Astrocyte of the spinal cord (primary cell): Measurements from ENCODE around the gene HTN3.
"Not testable (repeated sequence)": the region's sequence is repeated elsewhere in the genome, so short reads cannot be mapped to it uniquely, and the experiment has no call there.

ENCODE experiments used
- DNase-seq: peaks from one replicate; pipeline ENCODE4 v3.0.0; 2011; ENCODE audit warnings: low read depth, low spot score
- H3K4me3 ChIP-seq: 2 replicates; pipeline ENCODE4 v1.5.1; 2011; ENCODE audit warnings: low read depth, mild to moderate bottlenecking, low read length, moderate library complexity
- CTCF ChIP-seq: IDR thresholded peaks from 2 replicates; pipeline ENCODE4 v1.5.1; 2012; ENCODE audit warnings: low read depth, mild to moderate bottlenecking, low read length, inconsistent platforms
- in situ Hi-C: cut with HindIII; loops from 2 replicates; pipeline ENCODE4 v1.10.0; 2017; ENCODE audit warnings: low sequenced_read_pairs

The HTN3 gene

DNA sequence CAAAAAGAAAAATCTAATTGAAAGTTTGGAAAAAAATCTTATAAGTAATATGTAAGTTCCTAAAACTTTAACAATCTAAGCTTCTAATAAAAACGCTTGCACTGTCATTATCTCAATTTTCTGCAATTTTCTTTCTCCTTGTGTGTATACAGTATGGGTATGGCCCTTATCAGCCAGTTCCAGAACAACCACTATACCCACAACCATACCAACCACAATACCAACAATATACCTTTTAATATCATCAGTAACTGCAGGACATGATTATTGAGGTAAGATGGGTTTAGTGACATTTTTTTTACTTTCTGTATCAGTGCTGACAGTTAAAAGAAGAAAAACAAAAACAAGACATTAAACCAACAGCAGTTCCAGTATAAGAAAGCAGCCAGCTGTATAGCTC is 27.5 kb upstream of the HTN3 start:
- H3K4me3 ChIP-seq: no peak overlapping the region
- in situ Hi-C loops: no loop called here
- no peak for DNase-seq
- no peak for TF ChIP-seq CTCF

- H3K4me3 ChIP-seq: no peak overlapping the region
- TF ChIP-seq CTCF: no peak
- in situ Hi-C loops: no loop called here
- no peak for DNase-seq
These were observed 25.8 kb upstream of the HTN3 start for GRCh38 chr4:70002507-70002906.

DNA sequence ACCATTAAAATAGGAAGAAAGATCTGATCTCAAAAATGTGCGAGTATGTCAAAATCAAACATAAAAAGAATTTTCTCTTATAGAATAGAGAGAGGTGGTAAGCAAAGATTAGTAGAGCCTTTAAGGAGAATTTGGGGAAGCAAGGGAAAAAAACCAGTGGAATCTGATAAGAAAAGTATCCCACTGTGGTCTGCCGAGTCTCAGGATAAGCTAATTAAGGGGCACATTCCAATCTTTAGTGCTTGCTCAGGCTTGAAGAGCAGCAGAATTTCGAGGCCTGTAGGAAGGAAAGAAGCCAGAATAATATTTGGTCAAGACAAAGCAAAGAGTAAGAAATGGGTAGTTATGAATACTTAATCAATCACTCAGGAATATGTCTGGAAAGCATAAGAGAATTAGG is 19.5 kb upstream of the HTN3 start:
- H3K4me3 ChIP-seq: no peak overlapping the region
- no peak for TF ChIP-seq CTCF
- in situ Hi-C loops: no loop called here
- no peak for DNase-seq

- H3K4me3 ChIP-seq, DNase-seq, in situ Hi-C loops: not testable (repeated sequence)
These were observed 9.3 kb upstream of the HTN3 start for GRCh38 chr4:70019006-70019405.

GRCh38 chr4:70023218-70023617 is 5.0 kb upstream of the HTN3 start:
- in situ Hi-C loops: no loop called here
- DNase-seq: no peak
- no peak overlapping the region for H3K4me3 ChIP-seq
- no peak for TF ChIP-seq CTCF

DNA sequence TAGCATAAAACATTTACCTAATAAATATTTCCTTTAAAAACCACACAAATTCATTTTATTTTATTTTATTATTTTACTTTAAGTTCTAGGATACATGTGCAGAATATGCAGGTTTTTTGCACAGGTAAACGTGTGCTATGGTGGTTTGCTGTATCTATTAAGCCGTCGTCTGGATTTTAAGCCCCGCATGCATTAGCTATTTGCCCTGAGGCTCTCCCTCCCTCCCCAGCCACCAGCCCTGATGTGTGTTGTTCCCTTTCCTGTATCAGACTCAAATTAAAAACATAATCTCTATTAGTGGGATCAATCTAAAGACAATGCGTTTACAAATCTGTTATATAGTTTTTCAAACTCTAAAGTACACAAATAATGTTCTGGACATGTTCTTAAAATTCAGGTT is 1.2 kb upstream of the HTN3 start:
- in situ Hi-C loops: no loop called here
- TF ChIP-seq CTCF: no peak
- no peak for DNase-seq
- no peak overlapping the region for H3K4me3 ChIP-seq

GRCh38 chr4:70037559-70037958 is 9.3 kb downstream of the HTN3 start:
- H3K4me3 ChIP-seq, in situ Hi-C loops, DNase-seq: not testable (repeated sequence)

DNA sequence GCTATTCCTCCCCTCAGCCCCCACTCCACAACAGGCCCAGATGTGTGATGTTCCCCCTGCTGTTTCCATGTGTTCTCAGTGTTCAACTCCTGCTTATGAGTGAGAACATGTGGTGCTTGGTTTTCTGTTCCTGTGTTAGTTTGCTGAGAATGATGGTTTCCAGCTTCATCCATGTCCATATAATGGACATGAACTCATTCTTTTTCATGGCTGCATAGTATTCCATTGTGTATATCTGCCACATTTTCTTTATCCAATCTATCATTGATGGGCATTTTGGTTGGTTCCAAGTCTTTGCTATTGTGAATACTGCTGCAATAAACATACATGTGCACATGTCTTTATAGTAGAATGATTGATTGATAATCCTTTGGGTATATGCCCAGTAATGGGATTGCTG is 11.7 kb downstream of the HTN3 start:
- DNase-seq, in situ Hi-C loops: not testable (repeated sequence)

More for the DNA sequence above, 11.7 kb downstream of the HTN3 start:
- not testable (repeated sequence) for H3K4me3 ChIP-seq
